Upper lobe of right lung (tissue), 1 donor: ENCODE measurements around the gene IRF4. TPM values are rescaled to one million over a fixed set of nuclear protein-coding genes. Genes with fewer than 3 reads are reported as not detected.

Experiments used
- ATAC-seq: fragments of 200-7000 bp; cut with Tn5 transposase; one replicate; pipeline ENCODE4 v1.9.1; 2020; ENCODE audit warnings: mild to moderate bottlenecking, moderate library complexity
- DNase-seq: peaks from one replicate; pipeline ENCODE4 v3.0.0-alpha.2; 2020
- H3K27ac ChIP-seq: fragments of 200-600 bp; one replicate; pipeline ENCODE4 v1.8.0; 2022
- H3K27me3 ChIP-seq: fragments of 200-600 bp; one replicate; pipeline ENCODE4 v1.8.0; 2022; ENCODE audit warnings: mild to moderate bottlenecking
- H3K36me3 ChIP-seq: fragments of 200-600 bp; one replicate; pipeline ENCODE4 v1.8.0; 2022
- H3K4me1 ChIP-seq: fragments of 200-600 bp; one replicate; pipeline ENCODE4 v1.8.0; 2022
- H3K4me3 ChIP-seq: fragments of 200-600 bp; one replicate; pipeline ENCODE4 v1.8.0; 2022; ENCODE audit warnings: mild to moderate bottlenecking
- H3K9me3 ChIP-seq: fragments of 200-600 bp; one replicate; pipeline ENCODE4 v1.8.0; 2022
- intact Hi-C: fragments of 100-400 bp; cut with DNase I; formaldehyde crosslinking; loops from one replicate; pipeline ENCODE4 v1.11.0; 2022
- total RNA-seq: library from RNA; stranded (reverse); fragmentation: NEBNext Ultra II Directional; extraction: Animal tissue kit (Norgen Biotek cat#: 25700); gene quantifications from one replicate; pipeline ENCODE4 v1.2.1, GENCODE V29; 2021
- TF ChIP-seq, protein P1 (sequence below): fragments of 200-600 bp; IDR thresholded peaks from one replicate; pipeline ENCODE4 v1.8.0; 2022; ENCODE audit warnings: antibody characterized with exemption
- donor health status: DM: no; HTN: yes; CAD: no; lungs with severe emphysema.

IRF4 gene
- total RNA-seq, 1 donor from 2014 or later, result 3.7 TPM

DNA sequence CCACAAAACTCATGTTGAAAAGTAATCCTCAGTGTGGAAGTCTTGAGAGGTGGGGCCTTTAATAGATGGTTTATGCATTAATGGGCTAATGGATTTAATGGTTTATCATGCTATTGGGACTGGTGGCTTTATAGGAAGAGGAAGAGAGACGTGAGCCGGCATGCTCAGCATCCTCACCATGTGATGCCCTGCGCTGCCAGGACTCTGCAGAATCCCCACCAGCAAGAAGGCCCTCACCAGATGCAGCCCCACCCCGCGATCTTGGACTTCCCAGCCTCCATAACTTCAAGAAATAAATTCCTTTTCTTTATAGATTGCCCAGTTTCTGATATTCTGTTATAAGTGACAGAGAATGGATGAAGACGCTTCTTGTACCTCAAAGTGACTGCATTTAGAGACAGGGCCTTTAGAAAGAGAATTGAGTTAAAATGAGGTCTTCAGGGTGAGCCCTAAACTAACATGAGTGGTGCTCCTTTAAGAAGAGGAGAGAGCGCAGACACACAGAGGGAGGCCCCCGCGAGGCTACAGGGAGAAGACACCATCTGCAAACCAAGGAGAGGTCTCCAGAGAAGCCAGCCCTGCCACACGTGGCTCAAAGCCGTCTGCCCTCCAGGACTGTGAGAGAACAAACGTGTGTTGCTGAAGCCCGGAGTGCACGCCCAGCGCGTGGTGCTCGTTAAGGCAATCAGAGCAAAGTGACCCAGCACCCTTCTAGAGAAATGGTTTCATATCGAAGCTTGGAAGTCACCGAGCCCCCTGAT lies 56.9 kb downstream of the IRF4 start:
- TF ChIP-seq, protein P1, sequence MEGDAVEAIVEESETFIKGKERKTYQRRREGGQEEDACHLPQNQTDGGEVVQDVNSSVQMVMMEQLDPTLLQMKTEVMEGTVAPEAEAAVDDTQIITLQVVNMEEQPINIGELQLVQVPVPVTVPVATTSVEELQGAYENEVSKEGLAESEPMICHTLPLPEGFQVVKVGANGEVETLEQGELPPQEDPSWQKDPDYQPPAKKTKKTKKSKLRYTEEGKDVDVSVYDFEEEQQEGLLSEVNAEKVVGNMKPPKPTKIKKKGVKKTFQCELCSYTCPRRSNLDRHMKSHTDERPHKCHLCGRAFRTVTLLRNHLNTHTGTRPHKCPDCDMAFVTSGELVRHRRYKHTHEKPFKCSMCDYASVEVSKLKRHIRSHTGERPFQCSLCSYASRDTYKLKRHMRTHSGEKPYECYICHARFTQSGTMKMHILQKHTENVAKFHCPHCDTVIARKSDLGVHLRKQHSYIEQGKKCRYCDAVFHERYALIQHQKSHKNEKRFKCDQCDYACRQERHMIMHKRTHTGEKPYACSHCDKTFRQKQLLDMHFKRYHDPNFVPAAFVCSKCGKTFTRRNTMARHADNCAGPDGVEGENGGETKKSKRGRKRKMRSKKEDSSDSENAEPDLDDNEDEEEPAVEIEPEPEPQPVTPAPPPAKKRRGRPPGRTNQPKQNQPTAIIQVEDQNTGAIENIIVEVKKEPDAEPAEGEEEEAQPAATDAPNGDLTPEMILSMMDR, result no peak
- no peak for ATAC-seq
- no peak for DNase-seq
- no peaks in the 10 kb centered on the region for H3K27me3 ChIP-seq
- H3K27ac ChIP-seq, result no peak overlapping the region
- H3K4me3 ChIP-seq, result no peak overlapping the region
- no peaks in the 10 kb centered on the region for H3K36me3 ChIP-seq
- no peaks in the 10 kb centered on the region for H3K9me3 ChIP-seq
- no peaks in the 10 kb centered on the region for H3K4me1 ChIP-seq
- intact Hi-C loops, result no loop called here

DNA sequence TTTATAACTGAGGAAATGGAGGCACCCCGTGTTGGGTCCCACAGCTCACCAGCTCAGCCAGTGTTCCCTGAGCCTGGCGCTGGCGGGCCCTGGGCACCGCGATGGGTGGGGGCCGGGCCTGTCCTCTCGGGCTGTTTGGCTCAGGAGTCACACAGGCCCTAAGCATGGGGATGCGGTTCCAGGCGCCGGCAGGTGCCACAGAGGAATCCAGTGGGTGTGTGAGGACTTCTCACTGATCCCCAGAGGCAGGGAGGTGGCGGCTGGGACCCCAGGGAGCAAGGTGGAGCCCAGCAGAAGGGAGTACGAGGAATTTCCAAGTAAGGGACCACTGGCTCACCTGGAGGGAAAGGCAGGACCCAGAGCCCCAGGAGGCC lies 57.5 kb downstream of the IRF4 start:
- TF ChIP-seq, protein P1, result no peak
- no peak for DNase-seq

DNA sequence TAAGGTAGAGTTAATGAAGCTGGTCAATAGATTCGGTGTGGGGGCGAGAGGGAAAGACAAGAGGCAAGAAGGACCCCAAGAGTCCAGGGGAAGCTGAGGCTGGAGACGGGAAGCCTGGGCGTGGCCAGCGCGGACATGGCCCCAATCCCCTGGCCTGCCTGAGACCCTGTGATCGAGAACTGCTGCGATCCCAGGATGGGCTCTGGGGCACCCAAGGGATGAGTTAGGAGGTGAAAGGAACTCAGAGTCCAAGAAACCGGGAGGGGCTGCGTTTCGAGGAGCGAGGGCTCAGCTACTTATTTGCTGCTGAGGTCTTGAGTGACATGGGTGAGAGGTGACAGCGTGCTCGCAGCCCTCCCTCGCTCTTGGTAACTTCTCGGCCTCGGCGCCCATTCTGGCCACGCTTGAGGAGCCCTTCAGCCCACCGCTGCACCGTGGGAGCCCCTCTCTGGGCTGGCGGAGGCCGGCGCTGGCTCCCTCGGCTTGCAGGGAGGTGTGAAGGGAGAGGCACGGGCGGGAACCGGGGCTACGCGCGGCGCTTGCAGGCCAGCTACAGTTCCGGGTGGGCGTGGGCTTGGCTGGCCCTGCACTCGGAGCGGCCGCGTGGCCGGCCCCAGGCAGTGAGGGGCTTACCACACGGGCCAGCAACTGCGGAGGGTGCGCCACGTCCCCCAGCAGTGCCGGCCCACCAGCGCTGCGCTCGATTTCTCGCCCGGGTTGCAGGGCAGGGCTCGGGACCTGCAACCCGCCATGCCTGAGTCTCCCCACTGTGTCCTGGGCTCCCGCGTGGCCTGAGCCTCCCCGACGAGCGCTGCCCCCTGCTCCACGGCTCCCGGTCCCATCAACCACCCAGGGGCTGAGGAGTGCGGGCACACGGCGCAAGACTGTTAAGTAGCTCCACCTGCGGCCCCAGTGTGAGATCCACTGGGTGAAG lies 58.2 kb downstream of the IRF4 start:
- H3K27me3 ChIP-seq, result no peaks in the 10 kb centered on the region
- ATAC-seq (no peak), DNase-seq (no peak)
- H3K9me3 ChIP-seq, result no peaks in the 10 kb centered on the region
- intact Hi-C loops, result no loop called here
- H3K4me3 ChIP-seq, result no peak overlapping the region
- TF ChIP-seq, protein P1, result no peak
- no peak overlapping the region for H3K27ac ChIP-seq
- H3K4me1 ChIP-seq, result no peaks in the 10 kb centered on the region
- no peaks in the 10 kb centered on the region for H3K36me3 ChIP-seq

More for the DNA sequence above, 57.5 kb downstream of the IRF4 start:
- no peaks in the 10 kb centered on the region for H3K36me3 ChIP-seq
- no peaks in the 10 kb centered on the region for H3K27me3 ChIP-seq
- H3K4me1 ChIP-seq, result no peaks in the 10 kb centered on the region
- intact Hi-C loops, result no loop called here
- no peak for ATAC-seq
- no peak overlapping the region for H3K4me3 ChIP-seq
- H3K27ac ChIP-seq, result no peak overlapping the region
- H3K9me3 ChIP-seq, result no peaks in the 10 kb centered on the region

DNA sequence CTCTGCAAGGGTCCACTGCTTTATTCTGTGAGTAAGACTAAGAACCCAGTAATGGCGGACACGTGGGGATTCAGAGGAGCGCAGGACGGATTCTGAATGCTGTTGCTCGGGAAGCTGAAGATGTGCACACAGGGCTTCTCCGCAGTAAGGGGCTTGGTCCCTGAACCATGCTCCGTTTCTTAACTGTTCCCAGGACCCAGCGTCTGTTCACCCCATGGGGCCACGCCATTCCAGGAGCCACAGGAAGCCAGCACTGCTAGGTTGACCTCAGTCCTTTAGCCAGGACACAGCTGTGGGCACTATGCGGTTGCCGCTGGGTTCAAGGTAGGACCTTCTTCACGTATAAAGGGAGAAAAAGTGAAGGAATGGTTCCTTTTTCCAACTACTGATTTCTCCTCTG lies 59.8 kb downstream of the IRF4 start:
- ATAC-seq (no peak), DNase-seq (no peak)
- H3K27me3 ChIP-seq, result no peaks in the 10 kb centered on the region
- intact Hi-C loops, result no loop called here
- H3K9me3 ChIP-seq, result no peaks in the 10 kb centered on the region
- H3K36me3 ChIP-seq, result no peaks in the 10 kb centered on the region
- H3K4me1 ChIP-seq, result no peaks in the 10 kb centered on the region
- no peak overlapping the region for H3K27ac ChIP-seq
- H3K4me3 ChIP-seq, result no peak overlapping the region
- TF ChIP-seq, protein P1, result no peak

DNA sequence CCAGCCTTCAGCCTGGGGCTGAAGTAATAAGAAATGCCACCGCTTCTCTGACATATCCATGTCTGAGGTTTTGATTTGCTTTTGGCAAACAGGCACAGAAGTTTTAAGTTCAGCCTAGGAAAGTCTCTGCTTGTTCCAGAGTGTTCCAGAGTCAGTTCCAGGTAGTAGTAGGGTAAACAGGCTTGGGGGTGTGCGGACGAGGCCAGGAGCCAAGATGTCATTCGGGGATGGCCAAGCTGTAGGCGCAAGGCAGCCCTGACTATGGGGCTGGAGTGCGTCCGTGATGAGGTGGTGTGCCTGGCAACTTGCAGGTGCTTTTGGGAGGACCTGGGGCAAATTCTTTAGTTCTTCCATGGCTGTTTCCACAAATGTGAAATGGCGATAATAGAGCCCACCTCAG lies 60.3 kb downstream of the IRF4 start:
- Histone ChIP-seq H3K27me3 (no peaks in the 10 kb centered on the region), H3K4me1 (no peaks in the 10 kb centered on the region), H3K36me3 (no peaks in the 10 kb centered on the region), H3K4me3 (no peak overlapping the region), H3K9me3 (no peaks in the 10 kb centered on the region), H3K27ac (no peak overlapping the region)
- TF ChIP-seq, protein P1, result no peak
- intact Hi-C loops, result no loop called here
- ATAC-seq, result no peak
- no peak for DNase-seq
